D341Med (cell line): ENCODE measurements around the gene SLC7A6.

Experiments
- DNase-seq: peaks from one replicate; pipeline ENCODE4 v3.0.0; 2012; ENCODE audit warnings: low spot score

Gene SLC7A6

DNA sequence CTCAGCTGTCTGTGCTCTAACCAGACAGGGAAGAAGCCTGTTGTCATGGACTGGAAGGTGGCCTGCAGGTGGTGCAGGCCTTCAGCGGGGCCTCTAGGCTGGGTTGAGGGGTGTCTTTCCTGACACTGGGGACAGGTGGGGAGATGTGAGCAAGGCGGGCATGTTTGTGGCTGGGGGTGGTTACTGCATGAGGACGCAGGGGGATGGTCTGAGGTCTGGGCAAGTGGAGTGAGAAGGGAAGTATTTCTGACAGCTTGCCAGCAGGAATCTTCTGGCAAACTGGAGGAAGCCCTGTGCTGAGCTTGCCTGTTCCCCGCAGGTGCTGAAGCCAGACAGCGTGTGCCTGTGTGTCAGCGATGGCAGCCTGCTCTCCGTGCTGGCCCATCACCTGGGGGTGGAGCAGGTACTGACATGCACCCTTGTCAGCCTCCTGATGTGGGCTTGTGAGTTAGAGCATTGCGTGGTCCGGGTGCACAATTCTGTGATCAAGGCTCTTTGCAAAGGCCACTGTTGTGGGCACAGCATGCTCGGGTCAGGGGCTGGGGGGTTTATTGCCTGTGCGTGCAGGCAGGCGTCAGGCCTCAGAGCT is 82.7 kb downstream of the SLC7A6 start:
- no peak for DNase-seq

DNA sequence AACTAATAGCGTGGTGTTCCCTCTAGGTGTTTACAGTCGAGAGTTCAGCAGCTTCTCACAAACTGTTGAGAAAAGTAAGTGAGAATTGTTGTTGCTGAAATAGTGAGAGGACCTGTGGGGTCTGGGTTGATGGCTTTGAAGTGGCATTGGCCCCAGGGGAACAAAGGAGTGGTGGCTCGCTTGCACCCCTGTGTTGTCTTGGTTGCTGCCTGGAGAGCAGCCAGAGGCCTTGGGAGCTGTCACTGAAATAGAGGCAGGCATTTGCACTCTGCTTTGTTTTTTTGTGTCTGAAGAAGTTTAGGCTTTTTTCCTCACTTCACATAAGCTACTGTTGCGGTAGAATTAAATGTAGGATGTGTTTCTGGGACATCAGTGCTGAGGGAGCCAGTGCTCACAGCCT is 83.3 kb downstream of the SLC7A6 start:
- no peak for DNase-seq

DNA sequence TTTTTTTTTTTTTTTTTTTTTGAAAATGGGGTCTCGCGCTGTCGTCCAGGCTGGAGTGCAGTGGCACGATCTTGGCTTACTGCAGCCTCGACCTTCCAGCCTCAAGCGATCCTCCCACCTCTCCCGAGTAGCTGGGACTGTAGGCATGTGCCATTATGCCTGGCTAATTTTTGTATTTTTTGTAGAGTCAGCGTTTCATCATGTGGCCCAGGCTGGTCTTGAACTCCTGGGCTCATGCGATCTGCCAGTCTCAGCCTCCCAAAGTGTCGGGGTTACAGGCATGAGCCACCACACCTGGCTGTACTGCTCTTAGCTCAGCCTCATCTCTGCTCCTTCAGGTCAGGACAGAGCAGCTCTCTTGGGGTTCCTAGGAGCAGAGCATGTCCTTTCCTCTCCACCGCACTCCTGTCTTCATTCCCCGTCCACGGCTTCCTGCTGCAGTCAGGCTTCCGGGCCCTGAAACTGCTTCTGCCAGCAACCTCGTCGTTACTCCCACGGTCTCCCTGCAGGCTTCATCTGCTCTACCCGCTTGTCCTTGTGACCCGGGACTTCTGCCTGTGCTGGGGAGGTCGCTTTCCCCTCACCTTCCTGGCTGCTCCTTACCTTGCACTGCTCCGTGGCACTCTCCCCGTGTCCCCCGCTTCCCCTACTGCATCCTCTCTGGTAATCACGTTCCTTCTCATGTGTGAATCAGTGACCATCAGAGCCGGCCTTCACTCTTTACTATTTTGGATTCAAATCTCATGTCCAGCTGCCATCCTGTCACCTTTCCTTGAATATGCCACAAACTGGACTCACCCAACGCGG is 84.5 kb downstream of the SLC7A6 start:
- no peak for DNase-seq

DNA sequence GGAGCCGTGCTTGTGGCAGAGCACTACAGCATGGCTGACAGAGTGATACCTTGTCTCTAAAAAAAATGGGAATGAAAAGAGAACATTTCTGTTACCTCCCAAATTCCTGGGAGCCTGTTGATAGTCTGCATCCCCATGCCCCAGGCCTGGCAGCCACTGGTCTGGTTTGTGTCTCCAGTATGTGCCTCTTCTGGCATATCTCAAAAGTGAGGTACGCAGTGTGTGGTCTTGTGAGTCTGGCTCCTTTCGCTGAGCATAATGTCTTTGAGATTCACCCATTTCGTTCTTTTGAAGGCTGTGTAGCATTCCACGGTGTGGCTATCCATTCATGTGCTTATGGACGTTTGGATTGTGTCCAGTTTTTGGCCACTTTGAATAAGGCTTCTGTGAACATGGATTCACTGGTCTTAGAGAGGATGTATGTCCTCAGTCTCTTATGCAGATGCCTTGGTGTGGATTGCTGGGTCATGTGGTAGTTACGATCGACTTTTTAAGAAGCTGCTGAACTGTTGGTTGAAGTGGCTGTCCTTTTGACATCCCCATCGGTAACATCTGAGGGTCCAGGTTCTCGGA is 85.6 kb downstream of the SLC7A6 start:
- no peak for DNase-seq

DNA sequence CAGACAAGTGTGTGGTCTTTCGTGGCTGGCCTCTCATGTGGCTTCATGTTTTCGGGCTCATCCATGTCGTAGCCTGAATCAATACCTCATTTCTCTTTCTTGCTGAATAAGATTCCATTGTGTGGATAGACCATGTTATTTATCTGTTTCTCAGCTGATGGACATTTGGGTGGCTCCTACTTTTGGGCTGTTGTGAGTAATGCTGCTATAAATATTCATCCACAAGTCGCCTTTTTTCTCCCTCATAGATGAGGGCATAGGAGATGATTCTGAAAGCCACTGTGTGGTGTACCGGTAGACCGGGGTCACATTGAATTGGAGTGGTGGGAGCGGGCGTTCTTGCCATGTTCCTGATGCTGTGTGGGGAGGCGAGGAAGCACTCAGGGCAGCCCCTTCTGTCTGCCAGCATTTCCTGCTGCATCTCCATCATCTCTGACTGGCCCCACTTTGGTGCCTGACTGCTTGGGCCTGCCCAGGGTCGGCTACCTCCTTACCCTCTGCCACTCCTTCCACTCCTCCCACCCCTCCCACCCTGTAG is 86.6 kb downstream of the SLC7A6 start:
- no peak for DNase-seq
